H9 (cell line): Measurements from ENCODE around the gene DUSP2. TPM values are rescaled to one million over a fixed set of nuclear protein-coding genes. Genes with fewer than 3 reads are reported as not detected.

Source experiments
- DNase-seq: peaks from one replicate; pipeline ENCODE4 v3.0.0-alpha.2; 2017
- H2AFZ ChIP-seq: one replicate; pipeline ENCODE4 v1.6.1; 2013; ENCODE audit warnings: mild to moderate bottlenecking, low read length, control low read depth, moderate library complexity
- H2AK5ac ChIP-seq: 2 replicates; pipeline ENCODE4 v1.6.1; 2013; ENCODE audit warnings: low read length, control low read depth, mixed read lengths; ENCODE audit not compliant: insufficient read length
- H2BK120ac ChIP-seq: one replicate; pipeline ENCODE4 v1.6.1; 2013; ENCODE audit warnings: low read depth, mild to moderate bottlenecking, low read length, control low read depth, inconsistent platforms; ENCODE audit not compliant: poor library complexity, severe bottlenecking
- H2BK12ac ChIP-seq: 2 replicates; pipeline ENCODE4 v1.6.1; 2013; ENCODE audit warnings: low read length, control low read depth, mixed read lengths, low read depth; ENCODE audit not compliant: insufficient read length
- H2BK15ac ChIP-seq: 2 replicates; pipeline ENCODE4 v1.6.1; 2013; ENCODE audit warnings: low read depth, low read length, control low read depth
- H2BK20ac ChIP-seq: one replicate; pipeline ENCODE4 v1.6.1; 2013; ENCODE audit warnings: low read depth, mild to moderate bottlenecking, low read length, control low read depth, inconsistent platforms; ENCODE audit not compliant: poor library complexity, severe bottlenecking
- H2BK5ac ChIP-seq: 2 replicates; pipeline ENCODE4 v1.6.1; 2013; ENCODE audit warnings: low read length, control low read depth, mixed read lengths; ENCODE audit not compliant: insufficient read length
- H3K14ac ChIP-seq: 2 replicates; pipeline ENCODE4 v1.6.1; 2013; ENCODE audit warnings: low read length, control low read depth; ENCODE audit not compliant: insufficient read depth
- H3K18ac ChIP-seq: 2 replicates; pipeline ENCODE4 v1.6.1; 2013; ENCODE audit warnings: low read depth, mild to moderate bottlenecking, mixed read lengths, low read length, control low read depth; ENCODE audit not compliant: insufficient read length
- H3K23ac ChIP-seq: 2 replicates; pipeline ENCODE4 v1.6.1; 2013; ENCODE audit warnings: low read length, control low read depth, mixed read lengths, low read depth; ENCODE audit not compliant: insufficient read length
- H3K23me2 ChIP-seq: 2 replicates; pipeline ENCODE4 v1.6.1; 2013; ENCODE audit warnings: low read depth, mild to moderate bottlenecking, mixed read lengths, low read length, control low read depth; ENCODE audit not compliant: insufficient read length, poor library complexity, severe bottlenecking
- H3K27ac ChIP-seq: 2 replicates; pipeline ENCODE4 v1.5.1; 2013; ENCODE audit warnings: low read length, control low read depth, mixed read lengths, low read depth; ENCODE audit not compliant: insufficient read length
- H3K27me3 ChIP-seq: 2 replicates; pipeline ENCODE4 v1.6.1; 2013; ENCODE audit warnings: low read length, control low read depth, inconsistent platforms; ENCODE audit not compliant: insufficient read depth
- H3K4ac ChIP-seq: 2 replicates; pipeline ENCODE4 v1.6.1; 2013; ENCODE audit warnings: low read depth, mild to moderate bottlenecking, control low read depth, inconsistent platforms, low read length, moderate library complexity
- H3K4me1 ChIP-seq: 2 replicates; pipeline ENCODE4 v1.6.1; 2013; ENCODE audit warnings: low read length, control low read depth, inconsistent platforms; ENCODE audit not compliant: insufficient read depth
- H3K4me2 ChIP-seq: 2 replicates; pipeline ENCODE4 v1.6.1; 2013; ENCODE audit warnings: low read length, control low read depth, mixed read lengths; ENCODE audit not compliant: insufficient read length, insufficient read depth
- H3K56ac ChIP-seq: 2 replicates; pipeline ENCODE4 v1.6.1; 2013; ENCODE audit warnings: low read depth, mild to moderate bottlenecking, mixed read lengths, low read length, control low read depth; ENCODE audit not compliant: insufficient read length
- H3K79me1 ChIP-seq: 2 replicates; pipeline ENCODE4 v1.6.1; 2013; ENCODE audit warnings: low read depth, mild to moderate bottlenecking, moderate library complexity, low read length, control low read depth, inconsistent platforms; ENCODE audit not compliant: insufficient read depth, poor library complexity, severe bottlenecking
- H3K79me2 ChIP-seq: 2 replicates; pipeline ENCODE4 v1.6.1; 2013; ENCODE audit warnings: low read length, control low read depth, inconsistent platforms; ENCODE audit not compliant: insufficient read depth
- H3K9ac ChIP-seq: 2 replicates; pipeline ENCODE4 v1.6.1; 2013; ENCODE audit warnings: low read length, control low read depth, mixed read lengths; ENCODE audit not compliant: insufficient read length; ENCODE audit errors: extremely low read depth
- H3K9me3 ChIP-seq: one replicate; pipeline ENCODE4 v1.6.1; 2013; ENCODE audit warnings: low read depth, low read length, inconsistent platforms; ENCODE audit not compliant: control insufficient read depth
- H3T11ph ChIP-seq: one replicate; pipeline ENCODE4 v1.6.1; 2013; ENCODE audit warnings: mild to moderate bottlenecking, low read length, control low read depth, inconsistent platforms
- H4K20me1 ChIP-seq: one replicate; pipeline ENCODE4 v1.6.1; 2013; ENCODE audit not compliant: control insufficient read depth, insufficient read length, insufficient read depth
- H4K5ac ChIP-seq: 2 replicates; pipeline ENCODE4 v1.6.1; 2013; ENCODE audit warnings: low read depth, mild to moderate bottlenecking, mixed read lengths, low read length, control low read depth; ENCODE audit not compliant: insufficient read length
- H4K8ac ChIP-seq: replicated peaks from 2 replicates; pipeline ENCODE4 v1.6.1; 2013; ENCODE audit warnings: low read length, control low read depth, mixed read lengths, low read depth; ENCODE audit not compliant: insufficient read length
- H4K91ac ChIP-seq: 2 replicates; pipeline ENCODE4 v1.6.1; 2013; ENCODE audit warnings: low read depth, mild to moderate bottlenecking, moderate library complexity, mixed read lengths, low read length, control low read depth; ENCODE audit not compliant: insufficient read length
- H3K27ac Mint-ChIP-seq, 3 experiments: 2 replicates in 2 of 3; 3 replicates in 1 of 3; pipeline ENCODE4 v1.8.0; 2020 to 2021; ENCODE audit warnings: mixed read lengths in 3 of 3, mild to moderate bottlenecking in 1 of 3, moderate library complexity in 1 of 3
- H3K27me3 Mint-ChIP-seq: 2 replicates; pipeline ENCODE4 v1.8.0; 2021; ENCODE audit warnings: low read depth, mild to moderate bottlenecking, moderate library complexity, mixed read lengths
- H3K36me3 Mint-ChIP-seq, 3 experiments: 2 replicates in 2 of 3; 3 replicates in 1 of 3; pipeline ENCODE4 v1.8.0; 2020 to 2021; ENCODE audit warnings: low read depth in 3 of 3, mixed read lengths in 3 of 3; ENCODE audit not compliant: insufficient read depth in 1 of 3
- H3K4me1 Mint-ChIP-seq, 2 experiments: 2 replicates each; pipeline ENCODE4 v1.8.0; 2020; ENCODE audit warnings: mixed read lengths in 2 of 2
- H3K4me3 Mint-ChIP-seq, 2 experiments: 2 replicates in 1 of 2; 3 replicates in 1 of 2; pipeline ENCODE4 v1.8.0; 2020 to 2021; ENCODE audit warnings: mild to moderate bottlenecking in 2 of 2, mixed read lengths in 2 of 2, moderate library complexity in 1 of 2
- H3K9me3 Mint-ChIP-seq, 2 experiments: 2 replicates in 1 of 2; 3 replicates in 1 of 2; pipeline ENCODE4 v1.8.0; 2020; ENCODE audit warnings: mild to moderate bottlenecking in 2 of 2, mixed read lengths in 2 of 2, moderate library complexity in 1 of 2
- WGBS: extraction: QIAGEN DNeasy Blood & Tissue Kit; methylation state at CpG from one replicate; pipeline ENCODE4 v1.1.7; 2013; ENCODE audit warnings: missing lambda C conversion rate, low lambda C conversion rate, mixed read lengths; ENCODE audit not compliant: insufficient read length; ENCODE audit errors: extremely low coverage; 5-methylcytosine and 5-hydroxymethylcytosine counted together
- total RNA-seq: library from RNA; stranded (reverse); gene quantifications from 2 replicates; pipeline ENCODE4 v1.2.1, GENCODE V29; 2021
- TF ChIP-seq, protein P1 (sequence below): fragments of 200-600 bp; sonication (generic); conservative IDR thresholded peaks from 3 replicates; pipeline ENCODE4 v1.8.0; 2021; ENCODE audit warnings: antibody characterized with exemption, mild to moderate bottlenecking

Gene DUSP2
- total RNA-seq, 1 experiment from 2014 or later: 14.9 TPM

DNA sequence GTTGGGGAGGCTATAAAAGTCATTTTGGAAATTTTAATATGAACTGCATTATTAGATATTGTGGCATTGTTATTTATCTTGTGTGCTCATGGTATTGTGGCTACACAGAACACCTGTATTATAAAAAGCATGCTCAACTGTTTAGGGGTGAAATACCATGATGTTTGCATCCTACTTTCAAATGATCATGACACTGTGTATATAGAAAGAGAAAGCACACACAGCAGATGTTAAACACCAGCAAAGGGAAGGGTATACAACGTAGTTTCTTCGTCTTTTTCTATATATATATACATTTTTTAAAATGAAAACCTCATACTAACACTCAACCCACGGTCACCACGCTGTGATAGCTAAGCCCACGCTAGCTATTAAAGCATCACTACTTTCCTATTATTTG is 36.3 kb upstream of the DUSP2 start:
- no CpG with 5 or more reads among the region's 5 CpGs for WGBS

More for the DNA sequence above, 36.3 kb upstream of the DUSP2 start:
- H3K4me3 Mint-ChIP-seq: no peak overlapping the region
- no peak overlapping the region for H3K18ac ChIP-seq
- no peak overlapping the region for H2AK5ac ChIP-seq
- no peaks in the 10 kb centered on the region for H3K23me2 ChIP-seq
- TF ChIP-seq, protein P1, sequence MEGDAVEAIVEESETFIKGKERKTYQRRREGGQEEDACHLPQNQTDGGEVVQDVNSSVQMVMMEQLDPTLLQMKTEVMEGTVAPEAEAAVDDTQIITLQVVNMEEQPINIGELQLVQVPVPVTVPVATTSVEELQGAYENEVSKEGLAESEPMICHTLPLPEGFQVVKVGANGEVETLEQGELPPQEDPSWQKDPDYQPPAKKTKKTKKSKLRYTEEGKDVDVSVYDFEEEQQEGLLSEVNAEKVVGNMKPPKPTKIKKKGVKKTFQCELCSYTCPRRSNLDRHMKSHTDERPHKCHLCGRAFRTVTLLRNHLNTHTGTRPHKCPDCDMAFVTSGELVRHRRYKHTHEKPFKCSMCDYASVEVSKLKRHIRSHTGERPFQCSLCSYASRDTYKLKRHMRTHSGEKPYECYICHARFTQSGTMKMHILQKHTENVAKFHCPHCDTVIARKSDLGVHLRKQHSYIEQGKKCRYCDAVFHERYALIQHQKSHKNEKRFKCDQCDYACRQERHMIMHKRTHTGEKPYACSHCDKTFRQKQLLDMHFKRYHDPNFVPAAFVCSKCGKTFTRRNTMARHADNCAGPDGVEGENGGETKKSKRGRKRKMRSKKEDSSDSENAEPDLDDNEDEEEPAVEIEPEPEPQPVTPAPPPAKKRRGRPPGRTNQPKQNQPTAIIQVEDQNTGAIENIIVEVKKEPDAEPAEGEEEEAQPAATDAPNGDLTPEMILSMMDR: no peak
- H2BK15ac ChIP-seq: no peak overlapping the region
- no peak overlapping the region for H2BK12ac ChIP-seq
- no peaks in the 10 kb centered on the region for H3K4me1 Mint-ChIP-seq
- no peak overlapping the region for H4K91ac ChIP-seq
- no peak overlapping the region for H3K23ac ChIP-seq
- no peak overlapping the region for H4K8ac ChIP-seq
- H2BK20ac ChIP-seq: no peak overlapping the region
- H2BK120ac ChIP-seq: no peak overlapping the region
- H3K36me3 Mint-ChIP-seq: peaks cover 16 to 27% (median 27%) of the 10 kb centered on the region in 3 experiments; a peak in 6 of 7 replicates
- no peak overlapping the region for H2AFZ ChIP-seq
- no peak overlapping the region for H3T11ph ChIP-seq
- H3K4me2 ChIP-seq: no peak overlapping the region
- no peak overlapping the region for H3K14ac ChIP-seq
- no peak overlapping the region for H3K9ac ChIP-seq
- no peaks in the 10 kb centered on the region for H3K9me3 Mint-ChIP-seq
- no peak overlapping the region for H3K27ac Mint-ChIP-seq
- H3K27ac ChIP-seq: no peak overlapping the region
- no peaks in the 10 kb centered on the region for H3K9me3 ChIP-seq
- H3K27me3 ChIP-seq: no peaks in the 10 kb centered on the region
- H4K20me1 ChIP-seq: no peaks in the 10 kb centered on the region
- H3K79me2 ChIP-seq: no peaks in the 10 kb centered on the region
- no peaks in the 10 kb centered on the region for H3K4me1 ChIP-seq
- H2BK5ac ChIP-seq: no peak overlapping the region
- DNase-seq: no peak
- H3K79me1 ChIP-seq: no peaks in the 10 kb centered on the region
- no peak overlapping the region for H3K56ac ChIP-seq
- H4K5ac ChIP-seq: no peak overlapping the region
- peaks cover 3% of the 10 kb centered on the region; the same call in 1 of the 2 replicates for H3K27me3 Mint-ChIP-seq
- no peak overlapping the region for H3K4ac ChIP-seq
